ENCODE measurements around the gene AKAP13.
"Not testable (repeated sequence)": the region's sequence is repeated elsewhere in the genome, so short reads cannot be mapped to it uniquely, and the experiment has no call there.

AKAP13 gene

DNA sequence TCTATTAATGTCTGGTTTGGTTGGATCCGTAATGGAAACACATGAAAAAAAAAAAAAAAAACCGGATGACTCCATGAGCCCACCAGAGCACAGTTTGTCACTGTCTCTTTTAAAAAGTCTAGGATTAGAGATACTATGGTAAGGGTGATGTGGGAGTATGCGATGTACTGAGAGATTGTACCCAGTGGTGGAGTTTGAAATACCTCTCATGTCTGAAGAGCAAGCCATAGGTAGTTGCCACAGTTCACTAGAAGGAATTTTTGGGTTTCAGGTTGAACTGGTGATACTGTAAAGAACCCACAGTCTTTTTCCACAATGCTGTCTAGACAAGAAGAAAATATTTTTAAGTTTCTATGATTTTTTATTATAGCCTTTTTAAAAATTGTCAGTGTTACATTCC, 281.5 kb downstream of the AKAP13 start:
- no peak for DNase-seq (ENCODE audit: low read depth in 2 of 2)

DNA sequence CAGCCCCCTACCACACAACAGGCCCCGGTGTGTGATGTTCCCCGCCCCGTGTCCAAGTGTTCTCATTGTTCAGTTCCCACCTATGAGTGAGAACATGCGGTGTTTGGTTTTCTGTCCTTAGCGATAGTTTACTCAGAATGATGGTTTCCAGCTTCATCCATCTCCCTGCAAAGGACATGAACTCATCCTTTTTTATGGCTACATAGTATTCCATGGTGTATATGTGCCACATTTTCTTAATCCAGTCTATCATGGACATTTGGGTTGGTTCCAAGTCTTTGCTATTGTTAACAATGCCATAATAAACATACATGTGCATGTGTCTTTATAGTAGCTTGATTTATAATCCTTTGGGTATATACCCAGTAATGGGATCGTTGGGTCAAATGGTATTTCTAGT, 285.3 kb downstream of the AKAP13 start:
- not testable (repeated sequence) for DNase-seq (ENCODE audit: low read depth in 2 of 2)

DNA sequence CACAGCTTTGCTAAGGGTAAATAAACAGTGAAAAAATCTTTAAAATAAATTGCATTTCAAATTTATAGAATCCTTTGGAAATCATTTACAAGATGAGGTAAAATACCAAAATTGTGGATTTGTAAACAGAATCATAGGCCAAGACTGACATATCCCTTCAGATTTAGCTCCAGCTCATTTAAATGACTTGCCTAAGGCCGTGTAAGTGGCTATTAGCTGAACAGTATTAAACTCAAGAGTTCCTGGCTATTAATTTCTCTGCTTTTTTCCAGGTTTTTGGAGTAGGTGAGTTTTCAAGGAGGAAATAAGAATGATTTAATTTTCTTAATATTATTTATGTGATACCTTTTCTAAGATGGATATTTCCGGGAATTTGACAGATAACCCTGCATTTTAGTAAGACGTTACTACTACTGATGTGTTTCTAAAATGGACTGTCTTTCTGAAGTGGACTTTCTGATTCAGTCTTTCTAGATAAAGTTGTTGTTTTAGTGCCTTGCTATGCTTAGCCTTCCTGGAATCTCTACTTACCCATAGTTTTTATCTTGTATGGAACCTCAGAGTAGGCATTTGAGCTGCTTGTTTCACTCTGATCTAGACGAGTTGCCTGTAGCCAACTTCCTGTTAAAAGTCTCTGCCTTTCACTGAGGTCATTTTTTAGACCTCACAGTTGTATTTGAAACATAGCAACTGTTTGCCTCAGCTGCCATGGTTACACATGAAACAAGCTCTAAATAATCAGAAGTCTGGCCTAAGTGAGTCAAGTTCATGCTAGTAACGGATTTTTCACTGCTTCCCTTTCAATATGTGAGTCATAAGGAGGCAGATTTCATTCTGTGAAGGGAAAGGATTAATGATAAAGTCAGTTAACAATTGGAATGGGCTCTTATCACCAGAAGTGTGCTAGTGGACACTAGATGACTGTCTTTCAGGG, 287.4 kb downstream of the AKAP13 start:
- DNase-seq (ENCODE audit: low read depth in 2 of 2), result peak; percentile 44 to 50

DNA sequence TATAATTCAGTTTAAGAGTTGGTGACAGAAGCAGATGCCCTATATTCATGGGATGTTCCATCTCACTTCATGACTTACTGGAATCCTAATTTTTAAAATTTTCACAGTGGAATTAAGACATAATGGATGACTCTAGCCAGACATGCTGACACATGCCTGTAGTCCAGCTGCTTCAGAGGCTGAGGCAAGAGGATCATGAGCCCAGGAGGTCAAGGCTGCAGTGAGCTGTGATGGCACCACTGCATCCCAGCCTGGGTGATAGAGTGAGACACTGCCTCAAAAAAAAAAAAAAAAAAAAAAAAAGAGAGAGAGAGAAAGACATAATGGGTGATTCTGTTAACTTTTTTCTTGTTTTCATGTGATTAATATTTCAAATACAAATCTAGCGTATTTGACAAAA, 290.8 kb downstream of the AKAP13 start:
- DNase-seq (ENCODE audit: low read depth in 2 of 2), result no peak

DNA sequence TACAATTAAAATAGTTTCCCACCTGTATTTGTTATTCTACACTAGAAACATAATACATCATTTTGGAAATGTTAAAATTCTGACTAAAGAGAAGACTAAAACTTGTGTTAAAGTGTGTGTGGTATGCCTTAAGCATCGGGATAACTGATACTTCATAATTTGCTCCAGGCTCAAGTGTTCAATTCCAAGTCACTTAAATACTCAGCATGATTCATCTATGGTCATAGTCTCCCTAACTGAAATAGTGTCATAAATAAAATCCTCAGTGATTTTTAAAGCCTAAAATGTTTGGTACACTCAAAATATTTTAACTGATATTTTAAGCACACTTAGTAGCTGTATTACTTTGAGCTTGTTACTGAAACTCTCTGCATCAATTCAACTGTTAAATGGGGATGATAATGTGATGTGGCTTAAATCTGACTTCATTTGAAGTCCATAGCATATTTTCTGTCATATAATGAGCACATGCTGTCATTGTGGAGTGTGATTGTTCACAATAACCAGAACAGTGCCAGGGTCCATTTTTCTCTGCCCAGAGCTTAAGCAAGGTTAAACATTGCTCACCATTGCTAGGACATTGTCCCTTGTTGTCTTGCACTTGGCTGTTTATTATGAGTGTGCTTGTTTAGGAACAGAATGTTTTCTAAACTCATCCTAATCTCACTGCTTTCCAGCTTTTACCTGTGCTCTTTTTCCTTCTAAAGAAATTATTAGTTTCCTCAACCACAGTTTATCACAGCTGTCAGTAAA, 292.1 kb downstream of the AKAP13 start:
- no peak for DNase-seq (ENCODE audit: low read depth in 2 of 2)

DNA sequence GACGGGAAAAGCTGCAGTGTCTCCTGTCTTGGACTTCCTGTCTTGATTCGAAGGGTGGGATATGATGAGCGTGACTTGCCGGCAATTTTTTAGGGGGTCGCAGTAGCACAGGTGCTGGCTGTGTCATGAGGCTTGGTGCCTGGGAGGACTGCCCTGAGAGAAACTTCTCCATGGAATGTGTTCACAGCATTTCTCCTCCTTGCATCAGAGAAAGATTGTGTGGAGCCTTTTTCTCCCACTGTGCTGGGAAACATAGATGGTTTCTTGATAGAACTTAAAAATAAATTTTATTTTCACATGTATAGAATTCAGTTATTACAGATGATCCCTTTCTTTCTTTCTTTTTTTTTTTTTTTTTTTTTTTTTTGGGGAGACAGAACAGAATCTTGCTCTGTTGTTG, 292.9 kb downstream of the AKAP13 start:
- DNase-seq (ENCODE audit: low read depth in 2 of 2), result no peak

DNA sequence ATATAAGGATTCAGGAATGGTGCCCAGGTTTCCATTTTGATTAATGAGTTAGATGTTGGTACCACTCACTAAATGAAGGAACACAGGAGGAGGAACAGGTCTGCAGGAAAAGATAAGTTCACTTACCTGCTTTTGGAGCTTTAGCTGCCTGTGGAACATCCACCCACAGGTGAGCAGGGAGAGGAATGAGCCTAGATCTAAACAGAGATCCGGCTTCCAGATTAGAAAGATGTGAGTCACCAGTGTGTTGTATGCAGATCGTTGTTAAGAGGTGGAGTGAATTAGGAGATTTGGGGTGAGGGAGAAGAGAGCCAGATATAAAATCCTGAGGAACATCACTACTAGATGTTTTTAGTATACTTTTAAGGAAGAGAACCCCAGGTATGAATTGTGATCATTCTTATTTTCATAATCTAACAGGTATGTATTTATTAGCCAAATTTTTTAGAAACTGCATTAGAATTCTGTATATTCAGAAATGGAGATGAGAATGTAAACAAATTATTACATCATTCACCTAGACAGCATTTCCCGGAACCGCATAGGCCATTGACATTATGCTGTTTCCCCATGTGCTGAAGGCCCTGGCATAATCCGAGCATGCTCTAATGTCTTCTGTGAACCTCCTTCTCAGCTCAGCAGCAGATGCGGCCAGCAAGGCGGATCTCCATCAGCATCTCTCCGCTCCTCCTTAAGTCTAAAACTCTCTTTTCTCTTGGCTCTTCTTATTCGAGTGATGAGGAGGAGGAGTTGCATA, 296.1 kb downstream of the AKAP13 start:
- DNase-seq (ENCODE audit: low read depth in 2 of 2), result no peak

DNA sequence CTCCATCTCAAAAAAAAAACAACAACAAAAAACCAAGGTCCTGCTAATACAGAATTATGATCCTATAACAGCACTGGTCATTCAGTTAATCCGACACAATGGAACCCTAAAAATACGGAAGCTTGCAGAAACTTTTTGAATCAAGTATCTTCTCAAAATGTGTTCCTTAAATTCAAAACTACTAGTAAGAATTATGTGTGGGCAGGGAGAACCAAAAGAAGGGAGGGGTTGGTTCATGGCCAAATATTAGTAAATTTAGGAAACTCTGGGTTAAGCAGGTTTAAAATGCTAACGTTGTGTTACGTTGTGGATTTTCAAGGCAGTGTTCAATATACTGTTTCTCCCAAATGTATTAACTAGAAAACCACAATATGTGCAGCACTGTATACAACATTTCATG, 298.8 kb downstream of the AKAP13 start:
- DNase-seq (ENCODE audit: low read depth in 2 of 2), result no peak

DNA sequence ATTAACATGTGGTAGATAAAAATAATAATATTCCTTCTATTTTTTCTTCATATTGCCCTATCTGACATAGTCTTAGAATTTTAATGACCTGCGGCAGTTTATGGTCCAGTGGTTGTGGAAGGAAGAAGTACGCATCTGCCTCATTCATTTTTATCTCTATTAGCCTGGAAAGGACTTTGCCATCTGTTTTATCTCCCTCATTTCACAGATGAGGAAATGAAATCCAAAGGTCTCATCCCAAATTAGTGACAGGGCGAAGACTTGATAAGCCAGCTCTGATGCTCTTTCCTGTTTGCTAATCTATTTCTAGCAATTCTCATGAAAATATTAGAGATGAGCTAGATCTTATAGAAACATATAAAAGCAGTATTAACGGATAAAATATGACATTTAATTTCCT, 301.0 kb downstream of the AKAP13 start:
- DNase-seq (ENCODE audit: low read depth in 2 of 2), result no peak

DNA sequence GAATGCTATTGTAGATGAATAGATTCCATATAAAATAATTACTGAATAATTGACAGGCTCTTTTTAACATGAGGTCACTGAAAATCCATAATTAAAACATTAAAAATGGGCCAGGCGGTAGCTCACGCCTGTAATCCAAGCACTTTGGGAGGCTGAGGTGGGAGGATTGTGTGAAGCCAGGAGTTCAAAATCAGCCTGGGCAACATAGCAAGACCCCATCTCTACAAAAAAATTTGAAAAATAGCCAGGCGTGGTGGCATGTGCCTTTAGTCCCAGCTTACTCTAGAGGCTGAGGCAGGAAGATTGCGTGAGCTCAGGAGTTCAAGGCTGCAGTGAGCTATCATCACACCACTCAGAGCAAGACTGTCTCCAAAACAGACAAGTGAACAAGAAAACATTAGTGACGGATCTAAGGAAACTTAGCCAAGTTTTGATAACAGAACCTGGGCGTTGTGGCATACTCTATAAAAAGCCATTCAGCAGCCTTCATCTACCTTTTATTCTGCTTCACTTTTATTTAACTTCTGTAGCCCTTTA, 303.8 kb downstream of the AKAP13 start:
- DNase-seq (ENCODE audit: low read depth in 2 of 2), result no peak

DNA sequence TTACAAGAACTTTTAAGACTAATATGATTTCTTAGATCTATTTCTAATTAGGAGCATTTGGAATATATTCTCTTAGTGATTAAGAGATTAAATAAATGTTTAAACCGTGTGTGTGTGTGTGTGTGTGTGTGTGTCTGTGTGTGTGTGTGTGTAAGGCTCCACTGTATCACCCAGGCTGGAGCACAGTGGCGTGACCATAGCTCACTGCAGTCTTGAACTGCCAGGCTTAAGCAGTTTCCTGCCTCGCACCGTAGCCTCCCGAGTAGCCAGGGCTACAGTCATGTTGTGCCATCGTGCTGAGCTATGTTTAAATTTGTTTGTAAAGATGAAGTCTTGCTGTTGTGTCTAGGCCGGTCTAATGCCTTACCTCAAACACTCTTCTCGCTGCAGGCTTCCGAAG, 305.0 kb downstream of the AKAP13 start:
- DNase-seq (ENCODE audit: low read depth in 2 of 2), result no peak

DNA sequence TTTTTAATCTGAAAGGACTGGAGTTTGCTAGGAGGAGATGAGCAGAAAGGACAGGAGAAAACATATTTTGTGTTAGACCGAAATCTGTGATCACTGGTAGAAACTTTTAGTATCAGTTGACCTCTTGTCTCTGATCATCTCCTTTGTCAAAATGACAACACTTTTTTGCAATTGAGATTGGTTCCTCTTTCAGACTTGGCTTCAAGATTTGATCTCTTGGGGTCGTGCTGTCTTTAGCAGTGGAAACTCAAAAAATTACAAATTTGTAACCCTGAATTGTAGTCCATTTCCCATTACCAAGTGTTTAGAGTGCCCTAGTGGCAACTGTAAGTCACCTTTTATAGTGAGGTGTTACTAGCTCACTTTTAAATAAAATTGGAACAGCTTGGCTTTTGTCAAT, 306.9 kb downstream of the AKAP13 start:
- DNase-seq (ENCODE audit: low read depth in 2 of 2), result no peak

DNA sequence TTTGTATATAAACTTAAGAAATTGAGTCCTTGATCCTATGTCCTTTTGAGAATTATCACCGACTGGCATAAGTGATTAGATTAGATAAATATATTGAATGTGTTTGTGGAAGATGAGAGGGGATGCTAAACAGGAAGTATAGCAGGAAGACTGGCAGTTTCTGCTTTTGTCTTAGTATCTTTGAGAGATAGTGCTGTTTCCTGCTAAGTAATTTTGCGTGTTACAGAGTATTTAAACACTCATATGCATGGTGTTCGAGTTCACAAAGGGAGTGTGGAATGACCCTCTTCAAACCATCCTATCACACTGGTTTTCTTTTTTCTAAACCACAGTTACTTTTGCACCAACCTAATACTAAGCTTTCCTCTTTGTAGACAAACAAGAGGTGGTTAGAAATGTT, 308.3 kb downstream of the AKAP13 start:
- no peak for DNase-seq (ENCODE audit: low read depth in 2 of 2)

DNA sequence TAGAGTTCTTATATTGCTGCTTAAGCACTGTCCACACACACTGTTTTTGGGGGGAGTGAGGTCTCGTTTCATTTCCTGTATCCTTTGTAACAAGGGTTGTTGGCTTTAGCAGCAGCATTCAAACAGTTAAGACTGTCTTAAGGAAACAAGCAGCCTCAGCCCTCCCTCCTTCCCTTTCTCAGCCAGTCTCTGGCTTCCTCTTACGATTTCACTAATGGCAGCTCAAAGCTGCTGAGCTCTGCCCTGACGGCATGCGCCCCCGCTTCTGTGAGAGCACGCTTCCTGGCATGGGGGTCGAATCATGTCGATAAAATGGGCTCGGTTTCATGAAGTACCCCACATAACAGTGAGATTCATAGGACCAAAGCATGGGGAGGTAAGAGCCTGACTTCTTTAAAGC, 309.3 kb downstream of the AKAP13 start:
- DNase-seq (ENCODE audit: low read depth in 2 of 2), result peak in 1 of 2 donors; percentile 49

DNA sequence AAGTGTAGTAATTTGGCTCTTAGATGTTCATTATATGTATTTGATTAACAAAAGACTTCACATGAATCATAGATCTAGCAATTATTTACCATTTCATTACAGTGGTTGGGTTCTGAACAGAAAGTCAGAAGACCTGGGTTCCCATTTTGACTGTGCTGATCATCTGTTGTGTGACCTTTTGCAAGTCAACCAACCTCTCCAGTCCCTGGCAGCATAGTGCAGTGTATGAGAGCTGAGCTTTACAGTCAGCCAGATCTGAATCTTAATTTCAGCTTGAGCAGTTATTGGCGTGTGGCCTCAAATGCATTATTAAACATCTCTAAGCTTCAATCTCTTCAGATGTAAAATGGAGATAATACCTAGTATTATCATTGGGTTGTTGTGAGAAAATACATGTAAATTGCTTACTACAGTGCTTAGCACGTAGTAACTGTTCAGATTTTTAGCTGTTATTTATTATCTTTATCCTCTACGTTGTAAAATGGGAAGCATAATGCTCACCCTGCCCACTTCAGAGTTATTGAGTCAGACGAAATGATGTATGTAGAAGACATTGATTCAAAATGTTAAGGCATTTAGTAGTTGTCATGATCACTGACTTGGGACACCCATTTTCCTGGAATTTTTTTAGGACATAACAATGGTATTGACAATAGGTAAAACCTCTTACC, 310.3 kb downstream of the AKAP13 start:
- DNase-seq (ENCODE audit: low read depth in 2 of 2), result no peak

DNA sequence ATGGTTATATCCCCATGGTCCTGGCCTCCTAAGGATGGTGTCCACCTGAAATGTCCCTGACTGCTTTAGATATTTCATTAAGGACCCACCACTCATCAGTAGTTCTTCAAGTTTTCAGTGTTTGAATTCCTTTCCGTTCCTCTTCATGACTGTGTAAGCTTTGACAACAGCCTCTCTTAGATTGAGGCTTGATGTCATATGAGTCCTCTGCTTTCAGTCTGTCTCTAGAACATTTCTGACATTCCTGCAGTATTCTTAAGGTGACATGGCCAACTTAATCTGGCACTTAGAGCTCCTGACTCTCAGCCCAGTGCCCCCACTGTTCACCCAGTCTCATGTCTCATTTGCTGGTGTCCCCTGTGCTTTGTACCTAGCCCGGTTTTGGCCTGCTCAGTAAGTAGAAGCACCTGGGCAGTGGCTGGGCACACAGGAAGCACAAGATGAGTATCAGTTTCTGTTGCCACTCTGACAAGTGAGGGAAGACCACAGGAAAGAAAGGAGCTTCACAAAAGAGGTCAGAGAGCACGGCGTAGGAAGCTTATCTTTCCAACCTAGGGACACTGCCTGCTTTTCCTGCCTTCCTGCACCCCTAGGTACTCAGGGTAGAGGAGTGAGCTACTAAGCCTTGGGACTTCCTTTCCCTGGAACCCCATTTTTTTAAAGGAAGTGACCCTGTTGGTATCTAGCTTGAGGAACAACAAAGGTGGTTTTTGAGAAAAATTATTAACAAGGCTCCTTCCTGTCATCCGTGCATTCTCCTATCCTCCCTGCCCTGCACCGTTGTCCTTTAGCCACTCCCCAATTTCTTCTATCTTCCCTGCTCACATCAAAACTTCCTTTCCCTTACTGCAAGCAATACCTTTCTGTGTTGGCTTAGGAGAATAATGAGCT, 311.2 kb downstream of the AKAP13 start:
- no peak for DNase-seq (ENCODE audit: low read depth in 2 of 2)

DNA sequence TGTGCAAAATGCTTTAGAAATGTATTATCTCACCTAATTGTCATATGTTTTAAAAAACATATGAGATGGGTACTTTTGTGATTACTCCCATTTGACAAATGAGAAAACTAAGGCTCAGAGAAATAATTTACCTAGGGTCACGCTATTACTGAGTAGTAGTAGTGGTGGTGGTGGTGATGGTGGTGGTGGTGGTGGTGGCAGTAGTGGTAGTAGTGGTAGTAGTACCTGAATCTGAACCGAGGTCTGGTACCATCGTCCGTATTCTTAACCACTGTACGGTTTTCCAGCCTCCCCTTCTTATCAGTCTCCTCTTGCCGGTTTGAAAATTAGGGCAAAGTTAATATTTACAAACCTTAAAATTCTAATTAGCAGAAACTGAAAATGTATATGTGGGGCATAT, 311.9 kb downstream of the AKAP13 start:
- DNase-seq (ENCODE audit: low read depth in 2 of 2), result no peak

DNA sequence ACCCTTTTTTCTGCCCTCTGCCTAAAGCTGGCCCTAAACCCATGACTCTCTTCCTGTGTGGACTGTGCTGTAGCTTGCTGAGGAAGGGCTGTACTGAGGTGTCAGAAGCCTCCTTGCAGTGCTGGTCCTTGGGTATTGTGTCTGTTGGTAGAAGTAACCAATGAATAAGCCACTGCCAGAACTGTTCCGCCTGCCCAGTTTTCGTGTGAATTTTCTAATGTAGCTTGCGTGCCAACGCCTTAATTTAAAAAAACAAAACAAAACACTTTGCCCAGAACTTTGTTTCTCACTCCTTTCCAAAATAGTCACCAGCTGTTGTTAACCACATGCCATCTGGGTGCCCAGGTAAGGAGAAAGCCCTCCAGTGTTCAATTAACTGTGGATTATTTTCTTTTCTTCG, 312.5 kb downstream of the AKAP13 start:
- DNase-seq (ENCODE audit: low read depth in 2 of 2), result no peak

DNA sequence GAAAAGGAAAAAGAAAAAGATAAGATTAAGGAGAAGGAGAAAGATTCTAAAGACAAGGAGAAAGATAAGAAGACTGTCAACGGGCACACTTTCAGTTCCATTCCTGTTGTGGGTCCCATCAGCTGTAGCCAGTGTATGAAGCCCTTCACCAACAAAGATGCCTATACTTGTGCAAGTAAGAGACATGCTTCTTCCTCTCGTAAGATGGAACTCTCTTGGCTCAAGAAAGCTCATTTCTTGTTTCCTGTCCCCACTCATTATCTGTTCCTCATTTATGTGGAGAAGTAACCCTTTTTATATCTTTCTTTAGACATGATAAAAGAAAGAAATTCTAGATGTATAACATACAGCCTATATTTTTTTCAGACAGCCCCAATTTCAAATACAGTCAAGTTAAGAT, 312.9 kb downstream of the AKAP13 start:
- no peak for DNase-seq (ENCODE audit: low read depth in 2 of 2)

DNA sequence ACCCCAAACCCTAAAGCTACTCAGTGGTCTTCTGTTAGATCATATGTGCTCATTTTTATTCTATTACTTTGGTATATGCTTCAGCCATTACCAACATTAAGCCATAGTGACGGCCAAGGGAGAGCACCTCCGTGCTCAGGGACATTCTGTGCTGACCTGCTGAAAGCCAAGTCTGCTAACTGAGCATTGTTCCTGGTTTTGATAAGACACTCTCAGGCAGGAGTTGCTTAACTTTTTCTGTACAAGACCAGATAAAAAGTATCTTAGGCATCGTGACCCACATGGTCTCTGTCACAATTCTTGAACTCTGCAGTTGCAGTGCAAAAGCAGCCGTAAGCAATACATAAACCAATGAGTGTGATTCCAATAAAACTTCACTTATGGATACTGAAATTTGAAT, 313.7 kb downstream of the AKAP13 start:
- no peak for DNase-seq (ENCODE audit: low read depth in 2 of 2)

DNA sequence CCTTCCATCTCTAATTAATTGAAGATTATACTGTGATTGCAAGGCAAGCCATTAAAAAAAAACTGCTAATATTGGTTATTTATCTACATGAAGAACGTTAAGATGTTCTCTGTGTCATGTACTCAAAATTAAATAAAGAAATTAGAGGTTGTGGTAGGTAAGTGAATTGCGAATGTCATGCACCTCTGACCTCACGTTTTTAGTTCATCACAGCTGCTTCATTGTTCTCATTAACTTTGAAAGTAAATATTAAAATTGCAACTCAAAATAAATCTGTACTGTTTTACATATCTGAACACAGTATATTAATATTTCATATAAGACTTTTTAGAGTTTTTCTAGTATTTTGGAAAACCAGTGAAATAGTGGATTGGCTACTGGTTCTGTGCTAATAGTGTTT, 320.4 kb downstream of the AKAP13 start:
- DNase-seq (ENCODE audit: low read depth in 2 of 2), result no peak
